Stomach (tissue), 9 donors: ENCODE results near the gene NID2. TPM values are rescaled to one million over a fixed set of nuclear protein-coding genes. Genes with fewer than 3 reads are reported as not detected.

Experiments used
- DNase-seq, 2 donors: peaks; one replicate each; pipeline versions ENCODE4 v3.0.0 to v3.0.0-alpha.2; 2013 to 2019
- H3K27ac ChIP-seq, 5 donors: fragments of 200-600 bp in 4 of 5; sonication (generic) in 4 of 5; one replicate each; pipeline ENCODE4 v1.5.1; 2013 to 2019; ENCODE audit warnings: mild to moderate bottlenecking in 1 of 5, moderate library complexity in 1 of 5
- H3K27me3 ChIP-seq, 3 donors: fragments of 200-600 bp; sonication (generic); one replicate each; pipeline ENCODE4 v1.5.1; 2017 to 2019; ENCODE audit warnings: mixed run types in 1 of 3
- H3K36me3 ChIP-seq, 4 donors: fragments of 200-600 bp; sonication (generic); 1 replicate in 3 of 4; 2 replicates in 1 of 4; pipeline ENCODE4 v1.5.1; 2016 to 2019
- H3K4me1 ChIP-seq, 4 donors: fragments of 200-600 bp; sonication (generic); one replicate each; pipeline ENCODE4 v1.5.1; 2016 to 2019
- H3K4me3 ChIP-seq, 4 donors: fragments of 200-600 bp; sonication (generic) in 3 of 4; one replicate each; pipeline ENCODE4 v1.5.1; 2016 to 2019; ENCODE audit warnings: mild to moderate bottlenecking in 1 of 4
- H3K9me3 ChIP-seq, 4 donors: fragments of 200-600 bp; sonication (generic); one replicate each; pipeline ENCODE4 v1.5.1; 2016 to 2019
- CTCF ChIP-seq, 7 experiments: fragments of 450-650 bp in 4 of 7; fragments of 200-600 bp in 3 of 7; sonication (generic) in 3 of 7; IDR thresholded peaks; one replicate each; pipeline ENCODE4 v1.5.1; 2016 to 2019; ENCODE audit warnings: antibody characterized with exemption in 7 of 7, control low read depth in 2 of 7, mild to moderate bottlenecking in 1 of 7
- EP300 ChIP-seq: sonication (generic); formaldehyde crosslinking; IDR thresholded peaks from one replicate; pipeline ENCODE4 v1.6.1; 2017; ENCODE audit warnings: antibody characterized with exemption
- POLR2A ChIP-seq, 4 donors: fragments of 450-650 bp; IDR thresholded peaks; one replicate each; pipeline ENCODE4 v1.6.1; 2016; ENCODE audit warnings: antibody characterized with exemption in 4 of 4, control low read depth in 2 of 4, mild to moderate bottlenecking in 1 of 4, moderate library complexity in 1 of 4
- POLR2AphosphoS5 ChIP-seq, 3 donors: sonication (generic); formaldehyde crosslinking; IDR thresholded peaks; one replicate each; pipeline ENCODE4 v1.6.1; 2016; ENCODE audit warnings: antibody characterized with exemption in 3 of 3
- WGBS, 5 donors: extraction: QIAGEN DNeasy Blood & Tissue Kit in 3 of 5; methylation state at CpG; one replicate each; pipeline versions ENCODE4 v1.1.5 to v1.1.7; 2013 to 2018; 5-methylcytosine and 5-hydroxymethylcytosine counted together
- intact Hi-C: fragments of 100-400 bp; cut with DNase I; formaldehyde crosslinking; loops from one replicate; pipeline ENCODE4 v1.15.1; 2023; ENCODE audit warnings: low total_unique reads
- polyA plus RNA-seq, 3 donors: library from polyadenylated mRNA; stranded (reverse); fragments of 200-250 nt; gene quantifications; one replicate each; pipeline ENCODE4 v1.2.3, GENCODE V29; 2013
- total RNA-seq, 5 donors: library from RNA; depleted of rRNA; stranded (reverse); fragments of >200 nt; gene quantifications; one replicate each; pipeline versions ENCODE4 v1.1.0 to v1.2.3, GENCODE V29; 2014 to 2016
- donor health status: healthy with polysubstance abuse.
- donor health status: Bipolar disorder and iron deficiency.
- donor health status: healthy.

The NID2 gene
- total and polyA plus RNA-seq, 8 donors, result 1.7 to 67.0 (median 14.2) TPM

- Histone ChIP-seq H3K27me3 (no peaks in the 10 kb centered on the region), H3K27ac (no peak overlapping the region), H3K4me3 (no peak overlapping the region), H3K4me1 (no peaks in the 10 kb centered on the region), H3K9me3 (peaks cover 0 to 11% (median 5%) of the 10 kb centered on the region in 4 donors), H3K36me3 (no peaks in the 10 kb centered on the region)
- intact Hi-C loops, result no loop called here
- TF ChIP-seq CTCF (IDR thresholded peaks at IDR 0.05) (no peak), POLR2A (IDR thresholded peaks at IDR 0.05) (no peak), EP300 (no peak), POLR2AphosphoS5 (IDR thresholded peaks at IDR 0.05) (no peak)
- WGBS, 5 donors, result 10 to 30% (median 20%) methylated on average over 4 of the region's 4 CpGs
- no peak for DNase-seq
These were observed 17.9 kb upstream of the NID2 start for GRCh38 chr14:52086711-52087110.

GRCh38 chr14:52082903-52083302 is 14.0 kb upstream of the NID2 start:
- Histone ChIP-seq H3K4me3 (no peak overlapping the region), H3K4me1 (peaks cover 0 to 5% (median 3%) of the 10 kb centered on the region in 4 donors), H3K27ac (no peak overlapping the region), H3K36me3 (no peaks in the 10 kb centered on the region), H3K9me3 (peaks cover 0 to 11% (median 5%) of the 10 kb centered on the region in 4 donors), H3K27me3 (no peaks in the 10 kb centered on the region)
- TF ChIP-seq POLR2A (IDR thresholded peaks at IDR 0.05) (no peak), POLR2AphosphoS5 (IDR thresholded peaks at IDR 0.05) (no peak), EP300 (no peak), CTCF (IDR thresholded peaks at IDR 0.05) (no peak)
- intact Hi-C loops, result no loop called here
- DNase-seq, result no peak

GRCh38 chr14:52081964-52082363 is 13.1 kb upstream of the NID2 start:
- Histone ChIP-seq H3K27ac (no peak overlapping the region), H3K36me3 (no peaks in the 10 kb centered on the region), H3K9me3 (peaks cover 0 to 11% (median 5%) of the 10 kb centered on the region in 4 donors), H3K4me1 (peaks cover 0 to 5% (median 3%) of the 10 kb centered on the region in 4 donors), H3K27me3 (no peaks in the 10 kb centered on the region), H3K4me3 (no peak overlapping the region)
- intact Hi-C loops, result no loop called here
- WGBS, 5 donors, result 85 to 91% (median 88%) methylated on average over 3 of the region's 3 CpGs
- no peak for DNase-seq
- TF ChIP-seq POLR2A (IDR thresholded peaks at IDR 0.05), result no peak
- no peak for TF ChIP-seq POLR2AphosphoS5 (IDR thresholded peaks at IDR 0.05)
- TF ChIP-seq EP300, result no peak
- TF ChIP-seq CTCF (IDR thresholded peaks at IDR 0.05), result no peak

- WGBS, 5 donors, result 31 to 61% (median 38%) methylated on average over 4 of the region's 4 CpGs
- TF ChIP-seq POLR2AphosphoS5 (IDR thresholded peaks at IDR 0.05) (no peak), EP300 (no peak), POLR2A (IDR thresholded peaks at IDR 0.05) (no peak), CTCF (IDR thresholded peaks at IDR 0.05) (no peak)
- intact Hi-C loops, result no loop called here
- peaks cover 0 to 11% (median 5%) of the 10 kb centered on the region in 4 donors for H3K9me3 ChIP-seq
- no peak overlapping the region for H3K27ac ChIP-seq
- no peak for DNase-seq
- peaks cover 0 to 8% (median 3%) of the 10 kb centered on the region in 4 donors for H3K4me1 ChIP-seq
- no peaks in the 10 kb centered on the region for H3K27me3 ChIP-seq
- H3K36me3 ChIP-seq, result no peaks in the 10 kb centered on the region
- no peak overlapping the region for H3K4me3 ChIP-seq
These were observed 12.2 kb upstream of the NID2 start for GRCh38 chr14:52080808-52081755.
